ENCODE data around the gene TMEM192.
"Not testable (repeated sequence)": the region's sequence is repeated elsewhere in the genome, so short reads cannot be mapped to it uniquely, and the experiment has no call there.

- not testable (repeated sequence) for TF ChIP-seq CTCF, POLR2A (IDR thresholded peaks at IDR 0.05)
These were observed 27.9 kb downstream of the TMEM192 start for GRCh38 chr4:165084787-165085186.
